Measurements from ENCODE around the gene ZNF81.

- TF ChIP-seq CTCF (IDR thresholded peaks at IDR 0.05) (no peak), POLR2A (IDR thresholded peaks at IDR 0.05) (no peak)
These were observed 19.3 kb upstream of the ZNF81 start for GRCh38 chrX:47817421-47817820.
